ENCODE measurements around the gene FADS2. TPM values are rescaled to one million over a fixed set of nuclear protein-coding genes. Genes with fewer than 3 reads are reported as not detected.

FADS2 gene
- total and polyA plus RNA-seq, 10 of the 15 experiments (the other 5 are each of a cell fraction or from before 2014, with no cell fraction given): 3.3 to 313 (median 149) TPM

DNA sequence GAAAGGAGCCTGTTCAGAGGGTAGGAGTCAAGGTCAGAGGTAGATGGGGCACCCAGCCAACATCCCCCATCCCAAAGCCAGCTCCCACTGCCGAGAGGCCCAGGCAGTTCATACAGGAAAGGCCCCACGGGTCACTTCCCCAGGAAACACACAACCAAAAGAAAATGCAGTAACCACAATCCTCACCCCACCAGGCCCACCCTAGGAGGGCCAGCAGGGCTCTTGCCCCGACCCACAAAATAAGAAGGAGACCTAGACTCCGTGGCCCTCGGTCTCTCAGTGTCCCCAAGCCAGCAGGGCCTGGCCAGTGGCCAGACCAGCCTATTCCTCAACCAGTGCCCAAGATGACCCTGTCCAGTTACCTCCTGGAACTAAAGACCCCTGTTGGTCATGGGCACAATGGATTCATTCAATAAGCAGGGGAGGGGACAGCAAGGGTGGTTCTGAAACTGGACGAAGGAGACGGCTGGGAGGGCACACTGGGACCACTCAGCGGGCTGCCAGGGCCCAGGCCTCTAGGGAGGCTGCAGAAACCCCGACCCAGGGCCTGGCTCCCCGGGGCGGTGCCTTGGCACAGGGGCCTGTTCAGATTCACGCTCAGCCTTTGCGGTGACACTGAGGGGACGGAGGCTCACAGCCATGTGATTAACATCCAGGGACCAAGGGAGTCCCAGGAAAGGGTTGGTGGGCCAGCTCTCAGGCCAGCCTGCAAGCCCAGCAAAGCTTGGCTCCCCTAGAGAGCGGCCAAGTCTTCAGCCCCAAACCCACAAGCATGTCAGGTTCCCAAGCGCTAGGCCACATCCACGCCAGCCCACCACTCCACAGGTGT, 83.8 kb downstream of the FADS2 start:
- intact Hi-C loops (cut with micrococcal nuclease; ENCODE audit: unreplicated experiment): no loop called here
- H3K4me1 ChIP-seq (ENCODE audit: control insufficient read depth, insufficient read depth, low read length): no peaks in the 10 kb centered on the region
- no TSS peak for BruUV-seq (replicated peaks)
- CTCF ChIA-PET: interaction anchor here (1.9 kb wide), 1 partner anchor 170 kb away, joined by 12 read pairs; no protein-coding TSS in a partner anchor
- H3K9me3 ChIP-seq (replicated peaks; ENCODE audit: control insufficient read depth, insufficient read depth, low read length): no peaks in the 10 kb centered on the region
- ATAC-seq: no peak
- in situ Hi-C loops (cut with MboI): no loop called here
- H3K79me2 ChIP-seq (ENCODE audit: control insufficient read depth, insufficient read depth, low read length): no peaks in the 10 kb centered on the region
- FAIRE-seq: no peak
- H3K4me3 ChIP-seq: no peak overlapping the region
- RAD21 ChIA-PET (ENCODE audit: unreplicated experiment): no interaction called here
- 28% methylated on average over 17 of the region's 17 CpGs for WGBS (ENCODE audit: insufficient coverage, insufficient replicate concordance, low lambda C conversion rate, missing lambda C conversion rate)
- POLR2A ChIA-PET: no interaction called here
- peaks cover 3 to 4% of the 10 kb centered on the region in 2 experiments; a peak in 3 of 4 replicates for H3K27me3 ChIP-seq (replicated peaks in 1 of 2; ENCODE audit: control insufficient read depth in 2 of 2, insufficient read depth in 2 of 2, low read length in 1 of 2)
- H2AFZ ChIP-seq (ENCODE audit: control insufficient read depth, low read depth, low read length): no peak overlapping the region
- DNase-seq (ENCODE audit: low read depth, low spot score): no peak
- H3K4me2 ChIP-seq (ENCODE audit: control insufficient read depth, insufficient read depth): no peak overlapping the region
- no peaks in the 10 kb centered on the region for H3K36me3 ChIP-seq (ENCODE audit: control insufficient read depth in 2 of 2, insufficient read depth in 2 of 2, low read length in 1 of 2)
- no peak overlapping the region for H3K9ac ChIP-seq (ENCODE audit: control insufficient read depth, insufficient read depth, low read length)
- no peak overlapping the region for H3K27ac ChIP-seq (ENCODE audit: control insufficient read depth, insufficient read depth)
- SMC1A ChIA-PET (ENCODE audit: uncharacterized antibody, unreplicated experiment): no interaction called here
- H4K20me1 ChIP-seq (ENCODE audit: control insufficient read depth, insufficient read depth): no peaks in the 10 kb centered on the region
- no peak for TF ChIP-seq CBX3 (IDR thresholded peaks at IDR 0.05; ENCODE audit: borderline replicate concordance, low read depth)
- no peak for TF ChIP-seq EED (IDR thresholded peaks at IDR 0.05; ENCODE audit: low read depth)
- TF ChIP-seq, protein P1, sequence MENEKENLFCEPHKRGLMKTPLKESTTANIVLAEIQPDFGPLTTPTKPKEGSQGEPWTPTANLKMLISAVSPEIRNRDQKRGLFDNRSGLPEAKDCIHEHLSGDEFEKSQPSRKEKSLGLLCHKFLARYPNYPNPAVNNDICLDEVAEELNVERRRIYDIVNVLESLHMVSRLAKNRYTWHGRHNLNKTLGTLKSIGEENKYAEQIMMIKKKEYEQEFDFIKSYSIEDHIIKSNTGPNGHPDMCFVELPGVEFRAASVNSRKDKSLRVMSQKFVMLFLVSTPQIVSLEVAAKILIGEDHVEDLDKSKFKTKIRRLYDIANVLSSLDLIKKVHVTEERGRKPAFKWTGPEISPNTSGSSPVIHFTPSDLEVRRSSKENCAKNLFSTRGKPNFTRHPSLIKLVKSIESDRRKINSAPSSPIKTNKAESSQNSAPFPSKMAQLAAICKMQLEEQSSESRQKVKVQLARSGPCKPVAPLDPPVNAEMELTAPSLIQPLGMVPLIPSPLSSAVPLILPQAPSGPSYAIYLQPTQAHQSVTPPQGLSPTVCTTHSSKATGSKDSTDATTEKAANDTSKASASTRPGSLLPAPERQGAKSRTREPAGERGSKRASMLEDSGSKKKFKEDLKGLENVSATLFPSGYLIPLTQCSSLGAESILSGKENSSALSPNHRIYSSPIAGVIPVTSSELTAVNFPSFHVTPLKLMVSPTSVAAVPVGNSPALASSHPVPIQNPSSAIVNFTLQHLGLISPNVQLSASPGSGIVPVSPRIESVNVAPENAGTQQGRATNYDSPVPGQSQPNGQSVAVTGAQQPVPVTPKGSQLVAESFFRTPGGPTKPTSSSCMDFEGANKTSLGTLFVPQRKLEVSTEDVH (IDR thresholded peaks at IDR 0.05; ENCODE audit: low read depth, partially characterized antibody): no peak
- TF ChIP-seq, protein P2, sequence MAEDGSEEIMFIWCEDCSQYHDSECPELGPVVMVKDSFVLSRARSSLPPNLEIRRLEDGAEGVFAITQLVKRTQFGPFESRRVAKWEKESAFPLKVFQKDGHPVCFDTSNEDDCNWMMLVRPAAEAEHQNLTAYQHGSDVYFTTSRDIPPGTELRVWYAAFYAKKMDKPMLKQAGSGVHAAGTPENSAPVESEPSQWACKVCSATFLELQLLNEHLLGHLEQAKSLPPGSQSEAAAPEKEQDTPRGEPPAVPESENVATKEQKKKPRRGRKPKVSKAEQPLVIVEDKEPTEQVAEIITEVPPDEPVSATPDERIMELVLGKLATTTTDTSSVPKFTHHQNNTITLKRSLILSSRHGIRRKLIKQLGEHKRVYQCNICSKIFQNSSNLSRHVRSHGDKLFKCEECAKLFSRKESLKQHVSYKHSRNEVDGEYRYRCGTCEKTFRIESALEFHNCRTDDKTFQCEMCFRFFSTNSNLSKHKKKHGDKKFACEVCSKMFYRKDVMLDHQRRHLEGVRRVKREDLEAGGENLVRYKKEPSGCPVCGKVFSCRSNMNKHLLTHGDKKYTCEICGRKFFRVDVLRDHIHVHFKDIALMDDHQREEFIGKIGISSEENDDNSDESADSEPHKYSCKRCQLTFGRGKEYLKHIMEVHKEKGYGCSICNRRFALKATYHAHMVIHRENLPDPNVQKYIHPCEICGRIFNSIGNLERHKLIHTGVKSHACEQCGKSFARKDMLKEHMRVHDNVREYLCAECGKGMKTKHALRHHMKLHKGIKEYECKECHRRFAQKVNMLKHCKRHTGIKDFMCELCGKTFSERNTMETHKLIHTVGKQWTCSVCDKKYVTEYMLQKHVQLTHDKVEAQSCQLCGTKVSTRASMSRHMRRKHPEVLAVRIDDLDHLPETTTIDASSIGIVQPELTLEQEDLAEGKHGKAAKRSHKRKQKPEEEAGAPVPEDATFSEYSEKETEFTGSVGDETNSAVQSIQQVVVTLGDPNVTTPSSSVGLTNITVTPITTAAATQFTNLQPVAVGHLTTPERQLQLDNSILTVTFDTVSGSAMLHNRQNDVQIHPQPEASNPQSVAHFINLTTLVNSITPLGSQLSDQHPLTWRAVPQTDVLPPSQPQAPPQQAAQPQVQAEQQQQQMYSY (CRISPR knock-in tag; IDR thresholded peaks at IDR 0.05): no peak
- no peak for TF ChIP-seq KLF5 (IDR thresholded peaks at IDR 0.05; ENCODE audit: partially characterized antibody)
- TF ChIP-seq, protein P3, sequence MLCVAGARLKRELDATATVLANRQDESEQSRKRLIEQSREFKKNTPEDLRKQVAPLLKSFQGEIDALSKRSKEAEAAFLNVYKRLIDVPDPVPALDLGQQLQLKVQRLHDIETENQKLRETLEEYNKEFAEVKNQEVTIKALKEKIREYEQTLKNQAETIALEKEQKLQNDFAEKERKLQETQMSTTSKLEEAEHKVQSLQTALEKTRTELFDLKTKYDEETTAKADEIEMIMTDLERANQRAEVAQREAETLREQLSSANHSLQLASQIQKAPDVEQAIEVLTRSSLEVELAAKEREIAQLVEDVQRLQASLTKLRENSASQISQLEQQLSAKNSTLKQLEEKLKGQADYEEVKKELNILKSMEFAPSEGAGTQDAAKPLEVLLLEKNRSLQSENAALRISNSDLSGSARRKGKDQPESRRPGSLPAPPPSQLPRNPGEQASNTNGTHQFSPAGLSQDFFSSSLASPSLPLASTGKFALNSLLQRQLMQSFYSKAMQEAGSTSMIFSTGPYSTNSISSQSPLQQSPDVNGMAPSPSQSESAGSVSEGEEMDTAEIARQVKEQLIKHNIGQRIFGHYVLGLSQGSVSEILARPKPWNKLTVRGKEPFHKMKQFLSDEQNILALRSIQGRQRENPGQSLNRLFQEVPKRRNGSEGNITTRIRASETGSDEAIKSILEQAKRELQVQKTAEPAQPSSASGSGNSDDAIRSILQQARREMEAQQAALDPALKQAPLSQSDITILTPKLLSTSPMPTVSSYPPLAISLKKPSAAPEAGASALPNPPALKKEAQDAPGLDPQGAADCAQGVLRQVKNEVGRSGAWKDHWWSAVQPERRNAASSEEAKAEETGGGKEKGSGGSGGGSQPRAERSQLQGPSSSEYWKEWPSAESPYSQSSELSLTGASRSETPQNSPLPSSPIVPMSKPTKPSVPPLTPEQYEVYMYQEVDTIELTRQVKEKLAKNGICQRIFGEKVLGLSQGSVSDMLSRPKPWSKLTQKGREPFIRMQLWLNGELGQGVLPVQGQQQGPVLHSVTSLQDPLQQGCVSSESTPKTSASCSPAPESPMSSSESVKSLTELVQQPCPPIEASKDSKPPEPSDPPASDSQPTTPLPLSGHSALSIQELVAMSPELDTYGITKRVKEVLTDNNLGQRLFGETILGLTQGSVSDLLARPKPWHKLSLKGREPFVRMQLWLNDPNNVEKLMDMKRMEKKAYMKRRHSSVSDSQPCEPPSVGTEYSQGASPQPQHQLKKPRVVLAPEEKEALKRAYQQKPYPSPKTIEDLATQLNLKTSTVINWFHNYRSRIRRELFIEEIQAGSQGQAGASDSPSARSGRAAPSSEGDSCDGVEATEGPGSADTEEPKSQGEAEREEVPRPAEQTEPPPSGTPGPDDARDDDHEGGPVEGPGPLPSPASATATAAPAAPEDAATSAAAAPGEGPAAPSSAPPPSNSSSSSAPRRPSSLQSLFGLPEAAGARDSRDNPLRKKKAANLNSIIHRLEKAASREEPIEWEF (IDR thresholded peaks at IDR 0.05; ENCODE audit: insufficient replicate concordance, low read depth, low read length): no peak
- no peak for TF ChIP-seq ZSCAN29 (IDR thresholded peaks at IDR 0.05)
- no peak for TF ChIP-seq POLR2A (IDR thresholded peaks at IDR 0.05; ENCODE audit: low read depth, low read length)
- TF ChIP-seq, protein P4, sequence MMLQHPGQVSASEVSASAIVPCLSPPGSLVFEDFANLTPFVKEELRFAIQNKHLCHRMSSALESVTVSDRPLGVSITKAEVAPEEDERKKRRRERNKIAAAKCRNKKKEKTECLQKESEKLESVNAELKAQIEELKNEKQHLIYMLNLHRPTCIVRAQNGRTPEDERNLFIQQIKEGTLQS (IDR thresholded peaks at IDR 0.05; ENCODE audit: borderline replicate concordance, extremely low read depth, low read depth, low read length): no peak
- no peak for TF ChIP-seq SREBF1 (IDR thresholded peaks at IDR 0.05; ENCODE audit: low read length)
- TF ChIP-seq ZNF217 (IDR thresholded peaks at IDR 0.05): no peak
- no peak for TF ChIP-seq RBBP5 (conservative IDR thresholded peaks at IDR 0.05)

All from GM12878 (cell line).